Liver (tissue), 9 donors: Measurements from ENCODE around the gene BPIFB1. TPM values are rescaled to one million over a fixed set of nuclear protein-coding genes. Genes with fewer than 3 reads are reported as not detected.

Source experiments
- DNase-seq: peaks from one replicate; pipeline ENCODE4 v3.0.0-alpha.2; 2017; ENCODE audit warnings: low spot score
- H3K27ac ChIP-seq, 2 donors: one replicate each; pipeline ENCODE4 v1.7.0; 2013; ENCODE audit warnings: inconsistent platforms in 2 of 2, low read length in 2 of 2, control low read depth in 1 of 2, low read depth in 1 of 2, mild to moderate bottlenecking in 1 of 2
- H3K27me3 ChIP-seq, 4 donors: one replicate each; pipeline versions ENCODE4 v1.6.1 to v1.7.0; 2013; ENCODE audit warnings: low read length in 3 of 4, inconsistent platforms in 1 of 4, mild to moderate bottlenecking in 1 of 4, moderate library complexity in 1 of 4; ENCODE audit not compliant: control insufficient read depth in 4 of 4, insufficient read depth in 4 of 4
- H3K36me3 ChIP-seq, 4 donors: one replicate each; pipeline versions ENCODE4 v1.6.1 to v1.7.0; 2013; ENCODE audit warnings: low read length in 3 of 4, mild to moderate bottlenecking in 3 of 4, low read depth in 1 of 4, moderate library complexity in 1 of 4; ENCODE audit not compliant: control insufficient read depth in 4 of 4, insufficient read depth in 3 of 4
- H3K4me1 ChIP-seq, 4 donors: one replicate each; pipeline versions ENCODE4 v1.6.1 to v1.7.0; 2013; ENCODE audit warnings: low read length in 3 of 4, mild to moderate bottlenecking in 3 of 4, moderate library complexity in 1 of 4; ENCODE audit not compliant: control insufficient read depth in 4 of 4, insufficient read depth in 4 of 4
- H3K4me3 ChIP-seq, 3 donors: one replicate each; pipeline versions ENCODE4 v1.6.1 to v1.7.0; 2013; ENCODE audit warnings: low read length in 3 of 3, control low read depth in 1 of 3, low read depth in 1 of 3, mild to moderate bottlenecking in 1 of 3
- H3K9ac ChIP-seq, 2 donors: one replicate each; pipeline ENCODE4 v1.7.0; 2013; ENCODE audit warnings: low read length in 2 of 2, mild to moderate bottlenecking in 2 of 2, moderate library complexity in 2 of 2, control low read depth in 1 of 2, low read depth in 1 of 2
- H3K9me3 ChIP-seq, 4 donors: one replicate each; pipeline versions ENCODE4 v1.6.1 to v1.7.0; 2013; ENCODE audit warnings: low read length in 3 of 4; ENCODE audit not compliant: control insufficient read depth in 4 of 4
- ATF3 ChIP-seq: IDR thresholded peaks from 2 replicates; pipeline ENCODE4 v1.6.1; 2016; ENCODE audit warnings: antibody characterized with exemption
- CTCF ChIP-seq: fragments of 150-350 bp; IDR thresholded peaks from 2 replicates; pipeline ENCODE4 v1.5.1; 2017; ENCODE audit warnings: improper control_type of control experiment, low read depth, low read length; ENCODE audit not compliant: missing input control
- EGR1 ChIP-seq, 2 donors: IDR thresholded peaks; 2 replicates each; pipeline ENCODE4 v1.6.1; 2016 to 2018; ENCODE audit warnings: antibody characterized with exemption in 2 of 2, low read depth in 2 of 2
- FOXA1 ChIP-seq: IDR thresholded peaks from 2 replicates; pipeline ENCODE4 v1.6.1; 2016; ENCODE audit warnings: antibody characterized with exemption
- GABPA ChIP-seq, 2 donors: IDR thresholded peaks in 1 of 2; conservative IDR thresholded peaks in 1 of 2; 2 replicates each; pipeline ENCODE4 v1.6.1; 2016; ENCODE audit warnings: antibody characterized with exemption in 2 of 2, mild to moderate bottlenecking in 1 of 2, moderate library complexity in 1 of 2
- HNF4A ChIP-seq, 2 donors: conservative IDR thresholded peaks; 2 replicates each; pipeline ENCODE4 v1.6.1; 2016; ENCODE audit warnings: antibody characterized with exemption in 2 of 2, mild to moderate bottlenecking in 2 of 2
- JUND ChIP-seq, 2 donors: IDR thresholded peaks; 2 replicates each; pipeline ENCODE4 v1.6.1; 2016; ENCODE audit warnings: antibody characterized with exemption in 2 of 2
- NR2F2 ChIP-seq: IDR thresholded peaks from 2 replicates; pipeline ENCODE4 v1.6.1; 2016; ENCODE audit warnings: antibody characterized with exemption
- RAD21 ChIP-seq, 2 donors: IDR thresholded peaks; 2 replicates each; pipeline ENCODE4 v1.6.1; 2016; ENCODE audit warnings: antibody characterized with exemption in 2 of 2, mild to moderate bottlenecking in 2 of 2
- RXRA ChIP-seq, 2 donors: IDR thresholded peaks; 2 replicates each; pipeline ENCODE4 v1.6.1; 2017 to 2018; ENCODE audit warnings: antibody characterized with exemption in 2 of 2, mild to moderate bottlenecking in 1 of 2
- SP1 ChIP-seq: IDR thresholded peaks from 2 replicates; pipeline ENCODE4 v1.6.1; 2018; ENCODE audit warnings: antibody characterized with exemption, mild to moderate bottlenecking
- TAF1 ChIP-seq: conservative IDR thresholded peaks from 2 replicates; pipeline ENCODE4 v1.6.1; 2016; ENCODE audit warnings: antibody characterized with exemption, mild to moderate bottlenecking
- YY1 ChIP-seq: IDR thresholded peaks from 2 replicates; pipeline ENCODE4 v1.6.1; 2016; ENCODE audit warnings: antibody characterized with exemption, mild to moderate bottlenecking
- ZBTB33 ChIP-seq: IDR thresholded peaks from 2 replicates; pipeline ENCODE4 v1.6.1; 2016; ENCODE audit warnings: antibody characterized with exemption
- WGBS: extraction: QIAGEN DNeasy Blood & Tissue Kit; methylation state at CpG from one replicate; pipeline ENCODE4 v1.1.7; 2013; 5-methylcytosine and 5-hydroxymethylcytosine counted together
- polyA plus RNA-seq, 2 donors: library from polyadenylated mRNA; stranded (reverse) in 1 of 2; unstranded in 1 of 2; fragments of 200-250 nt in 1 of 2; fragments of >200 nt in 1 of 2; fragmentation: Nextera tagmentation in 1 of 2; extraction: Ambion mirVana in 1 of 2; gene quantifications; one replicate each; pipeline versions ENCODE4 v1.2.1 to v1.2.3, GENCODE V29; 2013 to 2015
- total RNA-seq, 2 donors: library from RNA; depleted of rRNA; stranded (reverse); fragments of >200 nt; gene quantifications; one replicate each; pipeline ENCODE4 v1.2.3, GENCODE V29; 2014
- donor health status: healthy.
- donor health status: healthy.
- donor health status: healthy.
- donor health status: healthy.
- donor health status: healthy.

BPIFB1 gene
- total and polyA plus RNA-seq, 4 donors: 0.08 to 0.13 TPM; not detected in 2

GRCh38 chr20:33309631-33310030, 26.6 kb downstream of the BPIFB1 start:
- Histone ChIP-seq H3K36me3 (no peaks in the 10 kb centered on the region), H3K4me3 (no peak overlapping the region), H3K27ac (no peak overlapping the region), H3K4me1 (no peaks in the 10 kb centered on the region), H3K27me3 (no peaks in the 10 kb centered on the region), H3K9me3 (no peaks in the 10 kb centered on the region), H3K9ac (no peak overlapping the region)
- TF ChIP-seq EGR1 (IDR thresholded peaks at IDR 0.05; ENCODE audit: low read depth in 2 of 2): no peak
- no peak for TF ChIP-seq HNF4A (conservative IDR thresholded peaks at IDR 0.05)
- no peak for TF ChIP-seq YY1
- TF ChIP-seq RAD21 (IDR thresholded peaks at IDR 0.05): no peak
- no peak for TF ChIP-seq GABPA (IDR thresholded peaks at IDR 0.05 in 1 of 2, conservative IDR thresholded peaks at IDR 0.05 in 1 of 2)
- no peak for TF ChIP-seq SP1
- no peak for TF ChIP-seq CTCF
- no peak for DNase-seq
- WGBS: 46% methylated on average over 2 of the region's 2 CpGs

GRCh38 chr20:33310327-33310899, 27.4 kb downstream of the BPIFB1 start:
- Histone ChIP-seq H3K4me1 (no peaks in the 10 kb centered on the region), H3K9me3 (no peaks in the 10 kb centered on the region)
- 78% methylated on average over 6 of the region's 6 CpGs for WGBS

GRCh38 chr20:33311011-33311410, 28.0 kb downstream of the BPIFB1 start:
- Histone ChIP-seq H3K4me1 (no peaks in the 10 kb centered on the region), H3K9ac (no peak overlapping the region), H3K9me3 (no peaks in the 10 kb centered on the region), H3K27me3 (no peaks in the 10 kb centered on the region), H3K4me3 (no peak overlapping the region), H3K27ac (no peak overlapping the region), H3K36me3 (no peaks in the 10 kb centered on the region)
- DNase-seq: no peak
- 89% methylated on average over 8 of the region's 8 CpGs for WGBS
- TF ChIP-seq ATF3: no peak
- TF ChIP-seq SP1: no peak
- TF ChIP-seq JUND (IDR thresholded peaks at IDR 0.05): no peak
- TF ChIP-seq RXRA (IDR thresholded peaks at IDR 0.05): no peak
- no peak for TF ChIP-seq HNF4A (conservative IDR thresholded peaks at IDR 0.05)
- TF ChIP-seq FOXA1: no peak
- no peak for TF ChIP-seq NR2F2
- no peak for TF ChIP-seq CTCF
- TF ChIP-seq ZBTB33: no peak
- TF ChIP-seq RAD21 (IDR thresholded peaks at IDR 0.05): no peak
- TF ChIP-seq TAF1: no peak
- TF ChIP-seq YY1: no peak
- no peak for TF ChIP-seq EGR1 (IDR thresholded peaks at IDR 0.05; ENCODE audit: low read depth in 2 of 2)

More at GRCh38 chr20:33310327-33310899, 27.4 kb downstream of the BPIFB1 start:
- TF ChIP-seq RXRA (IDR thresholded peaks at IDR 0.05) (no peak), YY1 (no peak), ZBTB33 (no peak)
- H3K27ac ChIP-seq: no peak overlapping the region
- no peak for DNase-seq
- H3K27me3 ChIP-seq: no peaks in the 10 kb centered on the region
- H3K36me3 ChIP-seq: no peaks in the 10 kb centered on the region
- H3K9ac ChIP-seq: no peak overlapping the region
- no peak overlapping the region for H3K4me3 ChIP-seq
